Hepatocyte (in vitro differentiated cells): ENCODE results near the gene USP21. TPM values are rescaled to one million over a fixed set of nuclear protein-coding genes. Genes with fewer than 3 reads are reported as not detected.

Experiments used
- DNase-seq: peaks from one replicate; pipeline ENCODE4 v3.0.0-alpha.2; 2016; ENCODE audit warnings: low spot score
- H2AFZ ChIP-seq: fragments of 200-600 bp; sonication (generic); 2 replicates; pipeline ENCODE4 v1.6.0; 2016; ENCODE audit warnings: antibody characterized with exemption, mild to moderate bottlenecking
- H3K27ac ChIP-seq: fragments of 200-600 bp; sonication (generic); 2 replicates; pipeline ENCODE4 v1.5.1; 2016; ENCODE audit warnings: mild to moderate bottlenecking
- H3K27me3 ChIP-seq: fragments of 200-600 bp; sonication (generic); 2 replicates; pipeline ENCODE4 v1.6.1; 2016
- H3K36me3 ChIP-seq: fragments of 200-600 bp; sonication (generic); replicated peaks from 2 replicates; pipeline ENCODE4 v1.5.1; 2016; ENCODE audit warnings: low read depth; ENCODE audit not compliant: insufficient read depth
- H3K4me1 ChIP-seq: fragments of 200-600 bp; sonication (generic); 2 replicates; pipeline ENCODE4 v1.5.1; 2016; ENCODE audit warnings: mild to moderate bottlenecking, moderate library complexity; ENCODE audit not compliant: insufficient read depth
- H3K4me2 ChIP-seq: fragments of 200-600 bp; sonication (generic); 2 replicates; pipeline ENCODE4 v1.6.0; 2016
- H3K4me3 ChIP-seq: fragments of 200-600 bp; sonication (generic); 2 replicates; pipeline ENCODE4 v1.5.1; 2016; ENCODE audit warnings: mild to moderate bottlenecking
- H3K79me2 ChIP-seq: fragments of 200-600 bp; sonication (generic); 2 replicates; pipeline ENCODE4 v1.6.0; 2017; ENCODE audit warnings: mild to moderate bottlenecking
- H3K9me2 ChIP-seq: fragments of 200-600 bp; sonication (generic); replicated peaks from 2 replicates; pipeline ENCODE4 v1.6.0; 2017; ENCODE audit warnings: mild to moderate bottlenecking; ENCODE audit not compliant: insufficient read depth
- H3K9me3 ChIP-seq: fragments of 200-600 bp; sonication (generic); 2 replicates; pipeline ENCODE4 v1.5.1; 2016; ENCODE audit warnings: low read depth, mild to moderate bottlenecking
- H4K20me1 ChIP-seq: fragments of 200-600 bp; sonication (generic); 2 replicates; pipeline ENCODE4 v1.6.0; 2016; ENCODE audit warnings: mild to moderate bottlenecking; ENCODE audit not compliant: insufficient read depth, poor library complexity, severe bottlenecking
- EZH2 ChIP-seq: fragments of 200-600 bp; sonication (generic); IDR thresholded peaks from 2 replicates; pipeline ENCODE4 v1.6.1; 2016; ENCODE audit warnings: antibody characterized with exemption, mild to moderate bottlenecking, borderline replicate concordance
- EZH2phosphoT487 ChIP-seq: fragments of 200-600 bp; sonication (generic); IDR thresholded peaks from one replicate; pipeline ENCODE4 v1.6.1; 2018; ENCODE audit warnings: antibody characterized with exemption, mild to moderate bottlenecking, low read depth, moderate library complexity; ENCODE audit not compliant: unreplicated experiment, severe bottlenecking
- WGBS: methylation state at CpG from one replicate; pipeline ENCODE4 v1.1.6; 2016; ENCODE audit warnings: low lambda C conversion rate; ENCODE audit errors: missing lambda C conversion rate; 5-methylcytosine and 5-hydroxymethylcytosine counted together
- polyA plus RNA-seq: library from polyadenylated mRNA; unstranded; fragments of >200 nt; fragmentation: Nextera tagmentation; extraction: Ambion mirVana; gene quantifications from 2 replicates; pipeline ENCODE4 v1.2.1, GENCODE V29; 2016
- total RNA-seq: library from RNA; depleted of rRNA; stranded (reverse); fragments of >200 nt; gene quantifications from 2 replicates; pipeline ENCODE4 v1.2.3, GENCODE V29; 2014
- TF ChIP-seq, protein P1 (sequence below): fragments of 200-600 bp; sonication (generic); IDR thresholded peaks from 2 replicates; pipeline ENCODE4 v1.5.1; 2016; ENCODE audit warnings: antibody characterized with exemption, mild to moderate bottlenecking; ENCODE audit not compliant: poor library complexity

USP21 gene
- total and polyA plus RNA-seq, 2 experiments from 2014 or later: 7.7 to 24.4 TPM

DNA sequence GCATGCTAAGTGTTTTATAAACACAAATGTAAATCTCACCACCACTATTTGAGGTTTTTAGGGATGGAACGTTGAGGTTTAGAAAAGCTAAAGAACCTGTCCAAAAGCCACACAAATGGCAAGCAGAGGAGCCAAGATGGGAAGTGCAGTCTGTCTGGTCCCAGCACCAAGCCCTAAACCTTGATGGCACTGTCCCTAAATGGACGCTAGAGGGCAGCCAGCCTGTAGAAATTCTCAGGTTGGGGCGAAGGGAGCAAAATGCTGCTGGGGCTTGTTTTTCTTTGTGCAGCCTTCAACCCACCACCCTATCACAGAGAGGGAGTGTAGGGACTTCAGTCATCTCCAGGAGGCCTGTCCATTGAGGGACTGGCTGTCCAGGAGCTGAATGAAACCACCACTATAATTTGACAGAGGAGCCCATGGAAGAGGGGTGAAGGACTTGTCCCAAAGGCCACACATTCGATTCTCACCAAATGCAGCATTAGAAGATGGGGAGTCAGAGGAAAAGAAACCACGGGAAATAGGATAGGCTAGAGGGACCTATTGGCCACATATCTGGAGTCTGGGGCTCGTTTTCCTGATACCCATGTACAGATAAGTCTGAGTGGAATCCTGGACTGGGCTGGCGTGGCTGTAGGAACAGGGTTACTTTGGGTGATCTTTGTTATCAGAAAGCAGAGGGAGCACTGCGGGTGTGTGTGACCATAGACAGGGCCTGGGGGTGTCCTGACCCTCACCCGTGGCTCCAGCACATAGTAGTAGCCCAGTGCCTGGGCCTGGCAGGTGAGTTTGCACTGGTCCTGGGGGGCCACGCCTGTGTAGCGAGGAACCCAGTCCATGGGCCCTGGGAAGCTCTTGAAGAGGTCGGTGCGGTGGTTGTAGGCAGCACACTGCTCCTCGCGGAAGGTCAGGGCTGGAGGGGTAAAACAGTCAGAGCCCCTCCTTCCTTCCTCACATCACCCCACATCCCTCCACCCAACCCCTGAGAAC is 33.5 kb downstream of the USP21 start:
- WGBS: 58% methylated on average over 15 of the region's 15 CpGs
- Histone ChIP-seq H3K27me3 (no peaks in the 10 kb centered on the region), H3K9me2 (no peaks in the 10 kb centered on the region), H3K4me1 (peaks cover 7% of the 10 kb centered on the region), H3K79me2 (no peaks in the 10 kb centered on the region), H4K20me1 (no peaks in the 10 kb centered on the region), H3K4me2 (no peak overlapping the region), H3K36me3 (no peaks in the 10 kb centered on the region), H2AFZ (no peak overlapping the region), H3K4me3 (no peak overlapping the region), H3K27ac (no peak overlapping the region), H3K9me3 (no peaks in the 10 kb centered on the region)
- no peak for TF ChIP-seq EZH2
- TF ChIP-seq, protein P1, sequence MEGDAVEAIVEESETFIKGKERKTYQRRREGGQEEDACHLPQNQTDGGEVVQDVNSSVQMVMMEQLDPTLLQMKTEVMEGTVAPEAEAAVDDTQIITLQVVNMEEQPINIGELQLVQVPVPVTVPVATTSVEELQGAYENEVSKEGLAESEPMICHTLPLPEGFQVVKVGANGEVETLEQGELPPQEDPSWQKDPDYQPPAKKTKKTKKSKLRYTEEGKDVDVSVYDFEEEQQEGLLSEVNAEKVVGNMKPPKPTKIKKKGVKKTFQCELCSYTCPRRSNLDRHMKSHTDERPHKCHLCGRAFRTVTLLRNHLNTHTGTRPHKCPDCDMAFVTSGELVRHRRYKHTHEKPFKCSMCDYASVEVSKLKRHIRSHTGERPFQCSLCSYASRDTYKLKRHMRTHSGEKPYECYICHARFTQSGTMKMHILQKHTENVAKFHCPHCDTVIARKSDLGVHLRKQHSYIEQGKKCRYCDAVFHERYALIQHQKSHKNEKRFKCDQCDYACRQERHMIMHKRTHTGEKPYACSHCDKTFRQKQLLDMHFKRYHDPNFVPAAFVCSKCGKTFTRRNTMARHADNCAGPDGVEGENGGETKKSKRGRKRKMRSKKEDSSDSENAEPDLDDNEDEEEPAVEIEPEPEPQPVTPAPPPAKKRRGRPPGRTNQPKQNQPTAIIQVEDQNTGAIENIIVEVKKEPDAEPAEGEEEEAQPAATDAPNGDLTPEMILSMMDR: peak; percentile 82
- TF ChIP-seq EZH2phosphoT487: no peak
- DNase-seq: peak; percentile 85

DNA sequence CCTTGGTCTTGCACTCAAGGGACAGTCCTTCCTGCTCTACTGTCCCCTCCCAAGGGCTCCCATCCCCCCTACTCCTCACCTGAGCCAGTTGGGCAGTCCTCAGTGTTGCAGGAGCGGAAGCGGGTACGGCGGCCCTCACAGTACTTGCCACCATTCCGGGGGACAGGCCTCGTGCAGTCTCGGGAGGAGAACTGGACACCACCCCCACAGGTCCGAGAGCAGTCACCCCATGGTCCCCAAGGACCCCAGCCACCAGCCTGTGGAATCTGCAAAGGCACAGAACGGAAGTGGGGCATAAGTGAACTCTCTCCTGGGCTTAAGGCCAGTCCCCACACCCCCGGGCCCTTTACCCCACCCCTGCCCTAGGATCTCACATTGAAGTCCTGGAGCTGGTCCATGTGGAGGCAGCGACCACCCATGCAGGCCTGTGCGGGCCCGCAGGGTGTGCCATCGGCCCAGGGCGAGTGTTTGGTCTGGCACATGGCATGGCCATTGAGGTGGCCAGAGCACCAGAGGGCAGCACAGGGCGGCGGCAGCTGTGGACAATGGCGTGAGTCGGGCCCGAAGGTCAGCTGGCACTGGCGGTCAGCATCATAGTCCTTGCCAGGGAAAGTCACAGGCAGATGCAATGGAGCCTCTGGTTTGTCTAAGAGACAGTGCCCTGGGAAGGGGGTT is 34.4 kb downstream of the USP21 start:
- no peak overlapping the region for H3K4me2 ChIP-seq

DNA sequence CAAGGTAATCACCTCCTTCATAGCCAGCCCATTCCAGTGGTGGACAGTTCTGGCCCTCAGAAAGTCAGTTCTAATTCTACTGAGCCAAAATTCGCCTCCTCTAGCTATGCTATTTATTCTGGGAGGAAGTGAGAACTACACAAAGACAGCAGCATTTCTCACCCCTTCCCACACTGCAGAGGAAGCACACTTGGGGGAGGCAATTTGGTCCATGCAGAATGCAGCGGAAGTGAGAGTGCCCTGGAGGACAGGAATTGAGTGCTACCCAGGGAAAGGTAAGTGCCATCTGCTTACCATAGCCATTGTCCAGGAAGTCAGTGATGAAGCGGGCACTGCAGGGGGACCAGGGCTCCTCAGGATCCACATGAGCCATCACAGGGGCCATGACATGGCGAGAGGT is 35.9 kb downstream of the USP21 start:
- Histone ChIP-seq H2AFZ (no peak overlapping the region), H3K27ac (no peak overlapping the region), H3K27me3 (no peaks in the 10 kb centered on the region), H3K4me2 (no peak overlapping the region), H3K9me2 (no peaks in the 10 kb centered on the region), H3K79me2 (no peaks in the 10 kb centered on the region), H3K36me3 (no peaks in the 10 kb centered on the region), H3K4me3 (no peak overlapping the region), H3K4me1 (peaks cover 21% of the 10 kb centered on the region), H3K9me3 (no peaks in the 10 kb centered on the region), H4K20me1 (no peaks in the 10 kb centered on the region)
- DNase-seq: no peak
- TF ChIP-seq EZH2phosphoT487 (no peak), EZH2 (no peak)
- TF ChIP-seq, protein P1: no peak
- WGBS: 90% methylated on average over 4 of the region's 4 CpGs

More for the DNA sequence above, 34.4 kb downstream of the USP21 start:
- Histone ChIP-seq H3K27ac (no peak overlapping the region), H3K4me1 (peaks cover 14% of the 10 kb centered on the region), H3K79me2 (no peaks in the 10 kb centered on the region), H4K20me1 (no peaks in the 10 kb centered on the region), H3K27me3 (no peaks in the 10 kb centered on the region), H3K4me3 (no peak overlapping the region), H3K9me2 (no peaks in the 10 kb centered on the region), H2AFZ (no peak overlapping the region), H3K36me3 (no peaks in the 10 kb centered on the region), H3K9me3 (no peaks in the 10 kb centered on the region)
- TF ChIP-seq EZH2: no peak
- no peak for TF ChIP-seq EZH2phosphoT487
- TF ChIP-seq, protein P1: no peak
- DNase-seq: no peak
- WGBS: 97% methylated on average over 20 of the region's 21 CpGs
